GM18499 (cell line): ENCODE results near the gene LMO7.

ENCODE experiments used
- ATAC-seq: cut with Tn5 transposase; IDR thresholded peaks from one replicate; pipeline ENCODE4 v1.9.1; 2021; ENCODE audit warnings: moderate number of reproducible peaks; ENCODE audit not compliant: insufficient read depth, unreplicated experiment

The LMO7 gene

GRCh38 chr13:75872980-75873379 is 236.8 kb downstream of the LMO7 start:
- no peak for ATAC-seq

- ATAC-seq = no peak
These were observed 237.4 kb downstream of the LMO7 start for GRCh38 chr13:75873494-75873893.

GRCh38 chr13:75875450-75875849 is 239.3 kb downstream of the LMO7 start:
- ATAC-seq = no peak

GRCh38 chr13:75876142-75877050 is 240.3 kb downstream of the LMO7 start:
- ATAC-seq = peak; percentile 95

GRCh38 chr13:75877071-75877470 is 240.9 kb downstream of the LMO7 start:
- ATAC-seq = no peak

GRCh38 chr13:75879656-75880055 is 243.5 kb downstream of the LMO7 start:
- no peak for ATAC-seq

GRCh38 chr13:75881109-75881775 is 245.1 kb downstream of the LMO7 start:
- no peak for ATAC-seq

GRCh38 chr13:75882261-75882660 is 246.1 kb downstream of the LMO7 start:
- no peak for ATAC-seq

GRCh38 chr13:75889427-75889826 is 253.3 kb downstream of the LMO7 start:
- ATAC-seq = no peak

- no peak for ATAC-seq
These were observed 259.0 kb downstream of the LMO7 start for GRCh38 chr13:75895168-75895567.

GRCh38 chr13:75896271-75896670 is 260.1 kb downstream of the LMO7 start:
- no peak for ATAC-seq

GRCh38 chr13:75897386-75897785 is 261.3 kb downstream of the LMO7 start:
- ATAC-seq = no peak

- ATAC-seq = no peak
These were observed 265.4 kb downstream of the LMO7 start for GRCh38 chr13:75901501-75901900.

GRCh38 chr13:75902166-75903104 is 266.3 kb downstream of the LMO7 start:
- ATAC-seq = no peak

GRCh38 chr13:75904012-75904411 is 267.9 kb downstream of the LMO7 start:
- ATAC-seq = no peak

- no peak for ATAC-seq
These were observed 270.2 kb downstream of the LMO7 start for GRCh38 chr13:75906315-75906714.

GRCh38 chr13:75907044-75907443 is 270.9 kb downstream of the LMO7 start:
- no peak for ATAC-seq

GRCh38 chr13:75908141-75908540 is 272.0 kb downstream of the LMO7 start:
- ATAC-seq = no peak
